GM21529 (cell line): ENCODE data around the gene SERTAD2.

Experiments used
- ATAC-seq: cut with Tn5 transposase; IDR thresholded peaks from one replicate; pipeline ENCODE4 v1.9.1; 2021; ENCODE audit not compliant: unreplicated experiment

Gene SERTAD2

DNA sequence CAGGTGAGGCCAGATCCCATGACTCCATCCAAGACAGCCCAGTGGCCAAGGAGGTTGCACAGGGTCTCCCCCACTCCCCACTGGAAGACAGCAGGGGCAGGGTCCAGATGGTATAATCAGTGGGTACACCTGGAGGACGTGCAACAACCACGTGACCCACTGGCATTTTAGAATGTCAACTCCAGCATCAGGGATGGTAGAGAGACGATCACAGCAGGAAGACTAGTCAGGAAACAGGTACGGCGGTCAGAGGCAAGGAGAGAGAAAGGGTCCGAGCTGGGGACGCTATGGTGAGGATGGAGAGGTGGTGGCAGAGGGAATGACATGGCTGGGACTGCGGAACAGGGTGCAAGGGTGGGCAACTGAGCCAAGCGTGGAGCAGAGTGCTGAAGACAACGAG is 23.0 kb downstream of the SERTAD2 start:
- no peak for ATAC-seq

DNA sequence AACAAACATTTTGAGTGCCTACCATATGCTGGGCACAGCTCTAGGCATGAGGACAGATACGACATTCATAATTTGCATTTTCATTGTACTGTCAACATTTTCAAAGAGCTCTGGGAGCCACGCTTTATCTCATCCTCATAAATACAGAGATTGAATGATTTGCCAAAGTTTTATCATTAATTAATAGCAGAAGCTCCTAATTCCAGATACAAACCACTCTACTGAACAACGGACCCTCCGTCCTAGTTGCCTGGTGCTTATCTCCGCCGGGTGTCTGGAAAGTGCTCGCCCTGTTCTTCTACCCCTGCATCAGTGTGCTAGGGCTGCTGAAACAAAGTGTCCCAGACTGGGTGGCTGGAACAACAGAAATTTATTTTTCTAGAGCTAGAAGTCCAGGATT is 23.8 kb downstream of the SERTAD2 start:
- no peak for ATAC-seq

DNA sequence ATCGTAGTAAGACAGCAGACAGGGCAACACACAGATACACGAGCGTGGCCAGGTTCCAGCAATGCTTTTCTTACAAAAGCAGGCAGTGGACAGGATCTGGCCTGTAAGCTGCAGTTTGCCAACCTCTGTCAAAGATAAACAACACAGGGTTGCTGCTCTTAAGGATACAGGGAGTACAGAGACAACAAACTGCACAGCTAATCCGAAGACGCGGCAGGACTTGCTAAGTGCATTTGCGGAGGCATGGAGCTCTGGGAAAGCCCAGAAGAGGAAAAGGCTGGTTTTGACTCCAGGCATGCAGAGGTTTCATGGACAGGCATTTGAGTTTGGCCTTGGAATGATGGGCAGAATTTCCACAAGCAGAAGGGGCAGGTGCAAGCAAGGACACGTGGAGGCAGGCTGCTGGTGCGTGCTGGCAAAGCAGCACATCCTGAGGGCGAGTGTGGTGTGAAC is 24.4 kb downstream of the SERTAD2 start:
- ATAC-seq = no peak

DNA sequence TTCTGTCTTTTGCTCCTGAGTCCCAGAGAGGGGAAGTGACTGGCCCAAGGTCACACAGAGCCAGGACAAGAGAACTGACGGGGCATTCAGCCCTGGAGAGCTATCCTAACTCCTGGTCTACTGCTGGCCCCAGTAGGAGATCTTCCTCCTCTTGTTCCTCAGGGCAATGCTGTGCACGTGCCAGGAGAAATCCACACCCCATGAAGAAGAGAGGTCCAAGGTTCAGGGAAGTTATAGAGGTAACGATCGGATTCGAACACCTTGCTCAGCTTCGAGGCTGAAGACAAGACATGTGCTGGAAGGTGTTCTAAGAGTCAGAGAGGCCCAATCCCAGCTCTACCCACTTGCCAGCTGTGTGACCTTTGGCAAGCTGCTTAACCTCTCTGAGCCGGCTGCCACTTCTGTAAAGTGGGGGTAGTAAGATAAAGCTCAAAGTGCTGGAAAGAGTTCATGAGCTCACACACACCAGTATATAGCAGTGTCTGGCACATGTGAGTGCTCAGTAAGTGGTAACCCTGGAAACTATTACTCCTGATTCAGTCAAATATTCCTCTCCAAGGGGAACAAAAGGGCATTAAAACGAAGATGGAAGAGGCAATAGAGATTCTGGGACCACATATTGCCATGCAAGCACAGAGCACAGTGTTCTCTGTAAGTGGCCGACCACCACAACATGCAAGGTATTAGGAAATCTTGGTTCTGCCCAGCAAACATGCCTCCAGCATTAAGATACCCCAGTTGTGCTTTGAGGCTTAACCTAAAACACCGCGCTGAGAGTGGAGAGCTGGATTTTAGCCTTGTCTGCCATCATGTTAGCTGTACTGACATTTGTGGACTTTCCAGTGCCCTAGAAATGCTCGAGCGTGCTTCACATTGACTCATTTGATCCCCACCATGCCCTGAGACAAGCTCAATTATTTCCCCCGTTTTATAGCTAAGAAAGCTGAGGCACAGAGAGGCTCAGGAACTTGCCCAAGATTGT is 25.6 kb downstream of the SERTAD2 start:
- ATAC-seq = no peak

DNA sequence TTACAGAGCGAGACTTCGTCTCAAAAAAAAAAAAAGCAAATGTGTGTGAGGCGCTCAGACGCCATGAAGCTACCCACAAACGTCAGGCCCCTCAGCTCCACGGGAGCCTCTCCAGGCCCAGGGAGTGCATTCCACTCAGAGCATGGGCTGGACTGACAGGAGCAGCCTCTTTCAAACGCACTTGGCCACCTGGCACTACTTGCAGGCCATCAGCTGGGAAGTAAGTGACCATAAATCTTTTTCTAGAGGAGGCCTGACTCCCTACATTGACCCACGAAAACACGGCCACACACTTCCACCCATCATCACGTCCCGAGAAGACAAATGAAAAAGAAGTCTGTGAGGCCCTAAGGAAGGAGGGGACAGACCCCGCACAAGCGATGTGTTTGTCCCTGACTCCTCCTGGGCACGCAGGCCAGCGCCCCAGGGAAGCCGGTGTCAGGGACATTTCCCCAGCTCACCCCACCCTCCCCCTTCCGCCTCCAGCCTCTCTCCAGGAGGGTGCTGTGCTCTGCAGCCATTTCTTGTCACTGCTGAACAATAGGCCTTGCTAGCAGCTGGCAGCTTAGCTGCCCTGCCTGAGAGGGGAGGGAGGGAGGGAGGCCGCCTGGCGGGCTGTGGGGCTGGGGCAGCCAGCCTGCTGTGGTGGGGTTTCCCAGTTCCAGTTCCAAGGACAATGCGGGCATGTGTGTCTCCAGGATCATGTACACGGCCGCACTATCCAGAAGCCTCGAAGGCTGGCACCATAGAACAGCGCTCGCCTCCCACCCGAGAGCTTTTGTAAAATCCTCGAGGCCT is 26.6 kb downstream of the SERTAD2 start:
- ATAC-seq = no peak

DNA sequence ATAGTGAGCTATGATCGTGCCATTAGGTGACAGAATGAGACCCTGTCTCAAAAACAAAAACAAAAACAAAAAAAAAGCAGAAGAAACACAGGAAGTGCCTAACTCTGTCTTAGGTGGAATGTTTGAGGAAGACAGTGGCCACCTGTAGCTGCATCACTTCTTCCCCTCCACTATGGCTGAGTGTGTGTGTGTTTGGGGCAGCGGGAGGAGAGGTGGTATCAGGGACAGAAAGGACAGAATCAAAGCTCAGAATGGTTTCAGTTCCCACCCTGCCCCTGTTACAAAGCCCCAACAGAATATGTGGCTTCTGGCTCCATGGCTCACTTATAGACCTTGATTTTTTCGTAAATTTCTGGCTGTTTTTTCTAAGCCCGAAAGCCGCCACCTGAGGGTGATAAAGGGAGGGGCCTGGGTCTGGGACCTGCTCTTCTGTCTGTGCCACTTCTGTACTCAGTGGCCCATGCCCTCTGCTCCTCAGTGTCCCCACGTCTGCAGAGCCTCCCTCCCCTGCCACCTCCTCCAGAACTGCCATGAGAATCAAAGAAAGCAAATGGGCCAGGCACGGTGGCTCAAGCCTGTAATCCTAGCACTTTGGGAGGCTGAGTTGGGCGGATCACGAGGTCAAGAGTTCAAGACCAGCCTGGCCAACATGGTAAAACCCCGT is 27.4 kb downstream of the SERTAD2 start:
- no peak for ATAC-seq

DNA sequence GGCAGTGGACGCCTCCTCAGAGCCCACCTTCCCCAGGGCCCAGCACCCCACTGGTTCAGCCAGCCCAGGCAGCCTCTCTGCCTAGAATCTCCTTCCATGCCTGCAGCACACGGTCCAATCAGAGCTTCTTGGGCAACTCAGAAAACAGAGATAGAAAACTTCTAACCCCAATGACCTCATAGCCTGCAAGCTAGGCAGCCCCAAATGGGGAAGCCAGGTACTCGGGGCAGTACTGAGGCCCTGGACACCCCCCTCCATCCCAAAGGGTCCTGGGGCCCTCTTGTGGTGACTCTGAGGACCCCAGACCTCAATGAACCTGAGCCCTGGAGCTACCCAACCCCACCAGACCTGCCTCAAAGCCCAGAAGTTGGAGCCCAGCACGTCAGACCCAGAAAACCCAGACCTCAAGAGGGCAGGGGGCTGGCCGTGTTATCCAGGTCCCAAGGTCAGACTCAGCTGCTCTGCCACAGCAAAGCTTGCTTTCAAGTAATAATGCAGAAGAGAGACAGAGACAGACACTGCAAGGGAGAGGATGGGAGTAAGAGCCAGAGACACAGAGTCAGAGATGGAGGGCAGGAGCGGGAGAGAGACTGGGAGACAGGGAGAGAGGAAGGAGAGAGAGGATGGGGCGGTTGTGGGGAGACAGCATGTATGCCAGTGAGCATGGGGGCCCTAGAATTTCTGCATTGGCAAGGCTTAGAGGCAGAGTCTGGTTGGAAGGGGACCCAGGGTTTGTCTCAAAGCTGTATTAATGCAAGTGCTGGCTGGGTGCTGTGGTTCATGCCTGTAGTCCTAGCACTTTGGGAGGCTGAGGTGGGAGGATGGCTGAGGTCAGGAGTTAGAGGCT is 28.2 kb downstream of the SERTAD2 start:
- ATAC-seq = no peak

DNA sequence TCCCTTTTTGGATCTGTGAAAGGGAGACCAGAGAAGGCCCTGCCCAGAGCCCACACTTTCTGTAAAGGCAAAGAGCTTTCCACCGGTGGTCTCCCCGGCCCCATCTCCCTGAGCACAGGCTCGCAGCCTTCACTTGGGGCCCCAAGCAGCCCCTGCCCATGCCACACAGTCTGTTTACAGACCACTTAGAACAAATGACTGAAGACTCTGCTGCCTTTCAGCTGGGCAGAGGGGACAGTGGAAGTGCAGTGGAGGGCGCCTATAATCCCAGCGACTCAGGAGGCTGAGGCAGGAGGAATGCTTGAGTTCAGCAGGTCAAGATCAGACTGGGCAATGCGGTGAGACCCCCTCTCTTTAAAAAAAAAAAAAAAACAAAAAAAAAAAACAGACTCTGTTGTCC is 28.9 kb downstream of the SERTAD2 start:
- ATAC-seq = no peak

DNA sequence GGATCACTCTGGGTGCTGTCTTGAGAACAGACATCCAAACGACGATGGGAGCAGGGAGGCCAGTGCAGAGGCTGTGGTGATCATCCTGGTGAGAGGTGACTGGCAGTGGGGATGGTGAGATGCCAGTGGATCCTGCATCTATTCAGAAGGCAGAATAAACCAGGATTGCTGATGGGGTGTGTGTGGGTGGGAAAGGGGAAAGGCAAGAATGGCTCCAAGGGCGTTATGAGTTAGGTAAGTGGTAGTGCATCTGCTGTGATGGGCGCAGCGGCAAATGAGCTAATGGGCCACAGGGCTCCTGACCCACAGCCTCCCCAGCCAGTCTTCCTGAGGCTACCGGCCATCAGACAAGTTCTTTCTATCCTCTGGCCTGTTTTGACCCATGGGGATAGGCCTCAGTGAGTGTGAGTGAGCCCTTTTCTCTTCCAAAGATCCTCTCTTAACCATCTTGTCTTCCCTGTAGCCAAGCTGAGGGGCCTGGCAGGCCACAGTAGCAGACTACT is 29.6 kb downstream of the SERTAD2 start:
- ATAC-seq = no peak

DNA sequence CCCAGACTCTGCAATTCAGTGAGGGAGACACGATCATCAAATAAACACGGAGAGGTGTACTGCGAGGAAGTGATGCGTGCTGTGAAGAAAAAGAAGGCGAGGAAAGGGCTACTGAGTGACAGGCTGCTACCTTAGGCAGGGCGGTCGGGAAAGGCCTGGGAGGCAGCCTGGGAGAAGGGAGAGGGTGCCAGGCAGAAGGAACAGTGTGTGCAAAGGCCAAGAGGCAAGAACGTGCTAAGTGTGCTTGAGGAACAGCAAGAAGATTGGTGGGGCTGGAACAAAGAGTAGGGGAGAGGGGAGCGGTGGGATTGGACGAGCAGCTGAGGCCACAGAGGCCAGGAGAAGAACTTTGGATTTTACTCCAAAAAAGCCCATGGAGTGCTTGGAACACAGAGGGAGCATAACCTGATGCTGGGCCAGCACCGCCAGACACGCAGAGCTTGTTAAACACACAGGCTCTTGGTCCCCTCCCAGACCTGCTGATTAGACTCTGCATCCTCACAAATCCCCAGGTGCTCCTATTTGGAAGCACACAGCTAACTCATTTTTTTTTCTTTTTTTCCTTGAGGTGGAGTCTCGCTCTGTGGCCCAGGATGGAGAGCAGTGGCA is 30.4 kb downstream of the SERTAD2 start:
- no peak for ATAC-seq

DNA sequence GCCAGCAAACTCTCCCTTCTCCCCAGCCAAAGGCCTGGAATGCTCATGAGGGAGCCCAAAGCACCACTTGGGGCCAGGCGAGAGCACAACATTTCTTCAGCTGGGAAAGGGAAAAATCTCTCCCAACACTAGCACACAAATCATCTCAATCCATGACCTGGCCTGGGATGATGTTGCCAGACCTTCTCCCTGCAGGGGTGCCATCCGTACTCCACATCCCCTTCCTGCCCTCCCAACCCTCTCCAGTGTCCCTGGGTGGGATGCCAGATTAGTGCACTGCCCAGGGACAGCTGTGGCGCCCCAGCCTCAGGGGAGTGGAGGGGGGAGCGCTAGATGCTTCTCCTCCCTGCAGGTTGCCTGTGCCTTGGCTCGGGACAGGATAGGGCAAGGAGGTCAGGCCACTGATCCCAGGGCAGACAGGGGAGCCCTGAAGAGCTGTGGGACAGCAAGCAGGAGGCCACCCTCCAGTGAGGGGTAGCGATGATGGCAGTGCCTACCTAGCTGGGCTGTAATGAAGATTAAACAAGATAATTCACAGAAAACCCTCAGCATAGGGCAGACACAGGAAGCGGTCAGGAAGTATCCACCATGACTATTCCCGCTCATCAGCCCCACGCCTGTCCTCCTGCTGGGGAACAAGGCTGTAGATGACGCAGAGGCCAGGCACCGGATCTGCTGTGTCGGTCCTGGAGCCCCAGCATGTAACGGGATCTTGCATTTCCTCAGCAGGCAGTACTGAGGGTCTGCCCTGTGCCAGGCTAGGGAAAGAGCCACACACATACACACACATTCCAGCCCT is 31.1 kb downstream of the SERTAD2 start:
- no peak for ATAC-seq

DNA sequence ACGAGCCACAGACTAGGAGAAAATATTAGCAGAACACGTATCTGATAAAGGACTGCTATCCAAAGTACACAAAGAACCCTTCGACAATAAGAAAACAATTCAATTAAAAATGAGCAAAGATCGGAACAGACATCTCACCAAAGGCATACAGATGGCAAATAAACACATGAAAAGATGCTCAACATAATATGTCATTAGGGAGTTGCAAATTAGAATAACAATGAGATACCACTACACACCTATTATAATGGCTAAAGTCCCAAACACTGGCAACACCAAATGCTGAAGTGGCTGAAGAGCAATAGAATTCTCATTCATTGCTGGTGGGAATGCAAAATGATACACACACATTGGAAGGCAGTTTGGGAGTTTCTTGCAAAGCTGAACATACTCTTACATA is 33.1 kb downstream of the SERTAD2 start:
- no peak for ATAC-seq

DNA sequence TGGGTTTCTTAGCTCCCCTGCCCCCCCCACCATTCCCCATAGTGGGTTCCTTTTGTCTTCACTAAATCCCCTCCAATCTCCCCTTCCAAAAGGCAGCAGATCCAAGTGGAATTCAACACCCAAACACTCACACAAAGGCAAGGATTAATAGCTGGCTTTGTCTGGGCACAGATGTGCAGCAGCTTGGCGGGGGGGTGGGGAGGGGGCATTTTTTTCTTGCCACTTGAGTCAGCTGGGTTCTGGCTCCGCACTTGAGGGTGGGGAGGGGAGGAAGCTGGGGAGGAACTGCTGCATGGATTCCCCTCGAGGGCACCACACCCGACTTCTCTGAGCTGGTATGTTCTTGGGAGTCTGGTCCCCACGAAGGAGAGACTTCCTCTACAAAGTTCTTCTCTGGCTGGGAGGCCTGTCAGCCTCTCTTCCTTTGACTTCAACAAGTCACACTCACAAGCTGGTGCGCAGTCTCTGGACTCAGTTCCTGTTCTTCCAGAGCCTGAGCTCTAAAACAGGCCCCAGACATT is 36.0 kb downstream of the SERTAD2 start:
- no peak for ATAC-seq

DNA sequence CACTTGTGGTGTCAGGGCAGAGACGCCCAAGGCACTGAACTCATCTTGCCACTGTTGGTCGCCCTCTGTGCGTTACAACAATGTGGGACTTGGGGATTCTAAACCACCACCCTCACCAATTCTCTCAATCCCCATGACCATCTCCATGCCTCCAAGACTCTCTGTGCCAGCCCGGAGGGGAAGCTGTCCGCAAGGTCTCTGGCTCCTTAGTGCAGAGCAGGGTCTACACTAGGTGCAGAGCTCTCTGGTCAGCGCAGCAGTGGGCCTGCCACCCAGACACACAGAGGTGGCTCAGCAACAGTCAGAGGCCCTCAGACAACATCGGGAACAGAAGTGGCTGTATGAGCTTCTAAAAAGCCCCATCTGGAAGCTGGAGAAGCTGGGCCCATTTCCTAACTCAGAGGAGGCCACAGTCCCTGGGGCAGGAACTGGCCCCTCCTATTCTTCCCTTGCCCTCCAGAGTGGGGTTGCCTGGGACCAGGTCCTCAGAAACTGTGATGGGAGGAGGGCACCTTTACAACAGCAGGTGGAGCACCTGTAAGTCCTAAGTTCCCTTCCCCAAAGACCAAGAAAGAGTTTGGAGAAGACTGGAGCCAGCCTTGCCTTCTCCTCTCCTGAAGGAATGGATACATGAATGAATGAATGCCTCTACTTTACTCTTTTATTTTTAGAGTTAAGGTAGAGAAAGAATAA is 37.7 kb downstream of the SERTAD2 start:
- ATAC-seq = no peak

DNA sequence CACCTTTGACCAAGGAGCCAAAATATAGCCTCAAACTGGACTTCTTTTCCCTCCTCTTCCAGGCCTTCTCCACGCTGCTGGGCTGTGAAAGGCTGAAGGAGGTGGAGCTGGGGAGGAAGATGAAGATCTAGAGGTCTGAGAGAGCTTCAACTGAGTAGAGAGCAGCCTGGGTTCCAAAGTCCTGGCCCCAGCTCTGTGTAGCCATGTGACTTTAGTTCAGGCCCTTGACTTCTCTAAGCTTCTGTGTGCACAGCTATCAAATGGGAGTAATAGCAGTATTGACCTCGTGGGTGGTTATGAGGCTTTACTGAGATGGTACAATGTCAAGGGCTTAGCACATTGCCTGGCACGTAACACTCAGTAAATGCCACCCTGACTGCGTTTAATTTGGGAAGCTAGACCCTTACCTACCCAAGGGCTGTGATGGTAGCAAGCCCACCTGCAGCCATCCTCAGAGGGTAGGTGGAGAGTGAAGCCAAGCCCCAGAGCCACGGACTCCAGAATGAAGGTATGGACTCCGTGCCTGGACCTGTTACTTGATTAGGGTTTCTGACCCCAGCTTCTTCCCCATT is 38.4 kb downstream of the SERTAD2 start:
- no peak for ATAC-seq

DNA sequence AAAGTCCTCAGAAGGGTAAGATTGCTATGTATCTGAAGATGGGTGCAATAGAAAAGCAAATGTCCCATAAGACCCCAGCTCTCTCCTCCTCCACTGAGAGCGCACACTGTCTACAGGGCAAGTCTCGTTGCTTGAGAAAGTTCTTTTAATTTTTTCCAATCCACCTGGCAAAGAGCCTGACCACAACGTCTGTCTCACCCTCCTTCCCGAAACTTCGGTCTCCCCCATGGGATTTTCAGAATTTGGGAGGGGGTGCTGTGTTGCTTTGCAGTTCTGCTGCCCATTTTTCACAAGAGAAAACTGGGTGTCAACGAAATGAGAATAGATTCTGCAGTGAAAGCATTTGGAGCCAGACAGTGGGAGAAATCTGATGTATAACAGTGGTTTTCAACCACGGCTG is 40.4 kb downstream of the SERTAD2 start:
- ATAC-seq = no peak

DNA sequence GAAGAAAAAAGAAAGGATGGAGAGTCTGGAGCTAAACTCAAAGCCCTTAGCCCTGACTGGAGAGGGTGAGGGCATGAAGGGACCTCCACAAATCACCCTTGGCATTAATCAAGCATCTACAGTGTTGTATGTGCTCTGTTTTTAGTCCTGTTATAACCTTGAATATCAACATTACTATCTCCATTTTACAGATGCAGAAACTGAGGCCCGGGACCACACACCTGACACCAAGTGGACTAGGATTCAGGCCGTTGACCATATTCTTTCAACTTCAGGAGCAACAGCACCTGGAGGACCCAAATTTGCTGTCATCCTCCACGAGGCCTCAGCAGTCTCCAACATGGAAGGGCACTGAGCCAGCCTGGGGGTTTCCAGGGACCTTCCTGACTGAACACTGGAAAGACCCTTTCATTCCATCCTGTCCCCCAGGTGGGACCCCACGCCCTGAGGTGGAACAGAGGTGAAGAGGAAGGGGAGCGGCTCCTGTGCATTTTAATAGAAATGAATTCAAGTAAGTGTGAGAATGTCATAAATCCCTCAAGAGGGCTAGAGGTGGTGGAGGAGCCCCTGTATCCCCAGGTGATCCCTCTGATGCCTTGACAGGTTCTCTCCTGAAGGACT is 41.0 kb downstream of the SERTAD2 start:
- no peak for ATAC-seq
